SKM-1 (cell line): Measurements from ENCODE around the gene MARK3.

Source experiments
- DNase-seq: peaks from one replicate; lab custom pipeline; 2025; ENCODE audit not compliant: unreplicated experiment; lab: John Stamatoyannopoulos, UW

The MARK3 gene

DNA sequence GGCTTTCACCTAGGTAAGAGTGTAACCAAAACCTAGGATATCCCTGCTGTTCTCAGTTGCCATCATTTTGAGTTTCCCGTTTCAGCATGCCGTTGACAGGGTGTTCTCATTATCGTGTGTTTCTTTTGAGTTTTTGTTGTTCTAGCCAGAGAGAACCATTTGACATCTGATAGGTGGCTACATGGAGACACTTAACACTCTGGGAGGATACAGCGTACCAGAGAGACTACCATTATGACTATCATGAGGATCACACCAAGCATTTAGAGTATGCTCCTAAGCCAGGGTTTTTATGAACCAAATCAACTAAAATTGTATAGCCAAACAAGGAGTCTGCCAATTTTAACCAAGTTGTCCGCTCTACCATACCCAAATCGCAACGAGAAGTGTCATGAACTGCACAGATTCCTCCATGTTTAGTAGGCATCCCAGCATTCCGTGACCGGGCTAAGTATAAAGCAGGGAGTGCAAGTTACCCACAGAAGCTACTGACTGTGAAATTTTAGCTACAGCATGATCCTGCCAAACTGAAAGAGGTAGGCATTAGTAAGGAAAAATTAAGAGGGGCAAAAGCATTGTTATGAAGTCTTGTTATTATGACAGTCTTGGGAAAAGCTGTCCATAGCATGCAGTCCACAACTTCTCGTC, 48.8 kb downstream of the MARK3 start:
- DNase-seq: no peak

DNA sequence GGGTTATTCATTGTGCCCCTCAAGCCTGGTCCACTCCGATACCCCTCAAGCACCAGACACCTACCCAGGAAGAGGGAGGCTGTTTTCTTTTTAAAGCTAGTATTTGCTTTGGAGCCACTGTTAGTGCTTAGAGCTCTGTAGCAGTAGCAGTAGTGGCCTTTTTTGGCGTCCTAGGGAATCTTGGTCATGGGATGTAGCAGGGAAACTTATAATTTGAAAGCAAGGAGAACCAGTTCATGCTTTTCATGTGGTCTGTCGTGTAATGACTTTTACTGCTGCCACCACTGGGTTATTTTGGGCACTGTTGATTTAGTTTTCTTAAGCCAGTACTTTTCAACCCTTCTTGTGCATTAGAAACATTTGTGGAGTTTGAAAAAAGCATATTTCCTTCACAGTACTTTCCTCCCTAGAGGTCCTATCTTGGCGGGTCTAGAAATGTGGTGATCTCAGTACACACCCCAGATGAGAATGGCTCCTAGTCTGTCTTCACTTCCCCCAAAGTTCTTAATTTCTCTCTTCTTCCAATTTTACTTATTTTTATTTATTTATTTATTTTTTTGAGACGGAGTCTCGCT, 49.7 kb downstream of the MARK3 start:
- DNase-seq: no peak

DNA sequence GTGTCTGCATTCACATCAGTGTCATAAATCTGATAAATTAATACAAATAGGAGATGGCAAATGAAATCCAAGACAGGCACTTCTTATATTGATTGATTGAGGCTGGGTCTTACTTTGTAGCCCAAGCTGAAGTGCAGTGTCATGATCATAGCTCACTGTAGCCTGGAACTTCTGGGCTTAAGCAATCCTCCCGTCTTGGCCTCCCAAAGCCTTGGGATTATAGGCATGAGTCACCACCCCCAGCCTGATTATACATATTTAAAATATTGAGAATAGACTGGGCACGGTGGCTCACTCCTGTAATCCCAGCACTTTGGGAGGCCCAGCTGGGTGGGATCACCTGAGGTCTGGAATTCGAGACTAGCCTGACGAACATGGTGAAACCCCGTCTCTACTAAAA, 51.3 kb downstream of the MARK3 start:
- no peak for DNase-seq

DNA sequence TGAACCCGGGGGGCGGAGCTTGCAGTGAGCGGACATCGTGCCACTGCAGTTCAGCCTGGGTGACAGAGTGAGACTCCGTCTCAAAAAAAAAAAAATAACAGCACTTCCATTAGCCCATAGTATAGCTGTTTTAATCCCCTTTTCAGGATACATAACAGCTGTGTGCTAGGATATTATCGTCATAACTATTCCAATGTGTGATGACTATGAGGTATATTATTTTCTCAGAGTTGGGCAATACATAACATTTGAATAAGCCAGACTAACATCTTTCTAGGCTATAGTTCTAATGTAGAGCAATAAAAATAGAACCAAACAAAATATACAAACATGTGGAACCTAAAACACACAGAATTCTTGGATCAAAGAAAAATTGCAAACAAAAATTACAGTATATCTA, 57.1 kb downstream of the MARK3 start:
- no peak for DNase-seq

DNA sequence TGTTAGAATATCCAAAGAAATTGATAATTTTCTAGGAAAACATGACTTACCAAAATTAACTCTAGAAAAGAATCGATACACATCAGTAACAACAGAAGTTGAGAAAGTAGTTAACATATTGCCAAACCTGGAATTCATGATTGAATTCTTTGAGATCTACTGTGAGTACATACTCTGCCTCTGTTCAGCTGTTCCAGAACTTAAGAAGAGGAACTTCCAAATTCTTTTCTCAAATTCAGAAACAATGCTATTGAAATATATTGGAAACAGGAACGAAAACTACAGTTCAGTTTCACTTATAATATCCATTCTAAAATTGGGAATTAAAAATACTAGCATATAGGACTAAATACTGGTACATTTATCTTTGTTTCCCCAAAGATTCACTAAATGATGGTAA, 57.9 kb downstream of the MARK3 start:
- no peak for DNase-seq

DNA sequence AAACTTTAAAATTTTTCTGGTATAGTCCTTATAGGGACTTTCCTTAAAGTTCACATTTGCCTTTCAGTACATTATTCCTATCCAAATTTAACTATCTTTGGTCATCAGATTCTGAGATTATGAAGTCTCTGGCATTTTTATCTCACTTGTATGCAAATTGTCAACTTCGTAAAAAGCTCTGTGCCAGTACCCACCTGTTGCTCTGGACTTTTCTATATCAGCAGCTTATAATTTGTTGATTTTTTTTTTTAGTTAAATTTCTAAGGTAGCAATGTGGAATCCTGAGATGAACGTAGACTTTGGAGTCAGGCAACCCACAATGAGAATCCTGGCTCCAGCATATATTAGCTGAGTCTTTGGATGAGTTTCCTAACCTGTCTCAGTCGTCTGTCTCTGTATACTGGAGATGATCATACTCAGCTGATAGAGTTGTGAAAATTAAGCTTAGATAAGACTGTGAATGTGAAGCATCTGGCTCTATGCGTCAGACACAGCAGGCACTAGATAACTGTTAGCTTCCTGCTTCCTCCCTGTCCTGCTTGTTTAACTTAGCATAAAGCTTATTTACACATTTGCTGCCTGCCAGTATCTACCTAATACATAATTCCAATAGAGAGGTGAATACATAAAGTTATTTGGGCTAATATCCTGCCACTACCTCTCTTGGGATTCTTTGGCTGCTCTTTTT, 59.8 kb downstream of the MARK3 start:
- DNase-seq: no peak

DNA sequence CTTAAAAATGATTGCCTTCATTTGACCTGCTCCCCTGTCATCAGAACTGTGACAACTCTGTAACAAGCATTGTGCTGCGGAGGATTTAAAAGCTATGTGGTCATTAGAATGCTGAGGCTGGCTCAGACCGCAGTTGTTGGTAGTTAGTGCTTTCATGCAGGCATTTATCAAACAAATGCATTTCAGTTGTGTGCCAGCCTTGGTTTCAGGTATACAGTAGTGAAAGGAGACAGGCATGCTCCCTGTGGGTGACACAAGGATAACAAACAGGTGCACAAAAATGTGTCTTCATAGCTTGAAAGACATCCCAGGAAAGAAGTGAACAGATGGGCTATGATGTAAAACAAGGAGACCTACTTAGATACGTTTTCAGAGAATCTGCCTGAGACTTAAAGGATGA, 60.6 kb downstream of the MARK3 start:
- no peak for DNase-seq

DNA sequence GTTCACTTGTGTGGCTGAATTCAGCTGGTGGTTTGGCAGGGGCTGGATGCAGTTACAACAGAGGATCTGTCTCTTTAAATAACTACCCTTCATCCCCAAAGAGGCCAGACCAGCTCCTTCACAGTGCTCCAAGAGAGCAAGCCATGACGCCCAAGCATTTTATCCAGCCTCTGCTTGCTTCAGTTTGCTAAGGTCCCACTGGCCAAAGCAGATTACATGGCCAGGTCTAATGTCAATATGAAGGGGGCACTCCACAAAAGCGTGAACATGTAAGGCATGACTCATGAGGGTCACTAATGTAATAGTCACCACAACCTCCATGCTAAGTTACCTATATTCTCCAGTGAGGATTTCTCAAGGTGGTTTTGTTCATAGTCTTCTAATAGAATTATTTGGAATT, 62.9 kb downstream of the MARK3 start:
- DNase-seq: no peak

DNA sequence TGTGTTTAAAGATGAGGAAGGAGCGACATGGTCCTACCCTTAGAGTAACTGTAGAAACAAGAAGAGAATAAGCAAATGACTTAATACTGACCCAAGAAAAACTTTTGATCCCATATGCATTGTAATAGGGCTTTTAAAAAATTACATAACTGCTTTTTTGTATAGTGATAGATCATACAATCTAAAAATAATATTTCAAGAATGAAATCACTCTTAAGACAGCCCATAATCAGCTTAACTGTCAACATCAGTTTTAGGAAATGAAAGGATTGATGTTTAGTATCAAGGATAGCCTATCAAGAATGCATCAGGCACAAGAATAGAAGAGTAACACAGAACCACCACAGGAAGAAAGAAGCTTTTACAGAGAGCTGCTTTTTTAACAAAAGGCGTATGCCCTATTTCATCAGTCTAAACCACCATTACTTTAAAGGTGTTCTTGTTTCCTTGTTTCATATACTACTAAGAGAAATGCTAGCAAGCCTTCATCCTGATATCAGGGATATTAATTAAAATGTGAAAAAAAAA, 64.5 kb downstream of the MARK3 start:
- no peak for DNase-seq

DNA sequence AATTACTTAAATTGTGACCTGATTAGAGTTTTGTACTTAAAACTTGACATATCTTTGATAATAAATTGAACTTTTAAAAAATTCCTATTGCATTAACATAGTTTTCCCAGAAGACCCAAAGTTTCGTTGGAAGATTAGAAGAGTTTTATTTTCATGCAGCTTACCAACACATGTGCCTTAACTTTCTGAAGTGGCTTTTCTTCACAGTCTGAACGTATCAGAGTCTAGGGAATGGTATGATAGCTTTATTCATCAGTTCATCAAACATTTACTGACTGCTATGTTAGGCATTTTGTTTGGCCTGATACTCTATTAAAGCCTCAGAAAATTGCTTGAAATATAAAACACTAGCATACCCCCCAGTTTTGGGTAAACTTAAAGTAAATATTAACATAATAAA, 65.2 kb downstream of the MARK3 start:
- DNase-seq: no peak

DNA sequence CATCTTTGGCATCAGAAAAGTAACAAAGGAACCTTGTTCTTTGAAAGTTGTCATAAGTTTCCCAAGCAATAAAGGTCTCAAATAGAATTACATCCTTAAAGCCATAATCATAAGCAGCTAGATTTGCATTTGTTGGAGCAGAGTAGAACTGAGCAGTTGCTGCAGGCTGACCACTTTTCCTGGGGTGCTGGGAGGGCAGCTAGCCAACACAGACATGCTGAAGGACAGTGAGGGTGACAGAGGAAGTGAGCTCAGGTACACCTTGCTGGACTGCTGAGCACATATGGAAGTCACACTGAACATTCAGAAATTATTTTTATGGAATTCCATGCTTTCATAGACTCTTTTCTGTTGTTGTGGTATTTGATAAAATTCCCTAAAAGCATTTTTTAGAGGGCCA, 66.2 kb downstream of the MARK3 start:
- no peak for DNase-seq

DNA sequence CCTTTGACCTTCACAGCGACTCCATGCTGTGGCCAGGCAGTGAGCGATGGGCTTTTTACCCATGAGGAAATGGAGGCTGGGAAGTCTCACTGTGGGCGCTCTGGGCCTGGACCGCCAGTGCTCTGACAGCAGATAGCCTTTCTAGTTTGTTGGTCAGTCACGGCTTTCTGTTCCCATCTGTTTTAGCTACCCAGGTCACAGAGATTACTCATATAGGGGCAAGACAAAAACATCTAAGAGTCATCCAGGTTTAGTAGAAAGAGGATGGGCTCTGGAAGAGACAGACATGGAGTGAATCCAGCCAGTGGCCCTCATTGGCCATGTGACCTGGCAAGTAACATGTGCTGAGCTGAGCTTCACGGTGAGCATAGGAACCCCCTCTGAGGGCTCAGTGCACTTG, 68.6 kb downstream of the MARK3 start:
- no peak for DNase-seq

DNA sequence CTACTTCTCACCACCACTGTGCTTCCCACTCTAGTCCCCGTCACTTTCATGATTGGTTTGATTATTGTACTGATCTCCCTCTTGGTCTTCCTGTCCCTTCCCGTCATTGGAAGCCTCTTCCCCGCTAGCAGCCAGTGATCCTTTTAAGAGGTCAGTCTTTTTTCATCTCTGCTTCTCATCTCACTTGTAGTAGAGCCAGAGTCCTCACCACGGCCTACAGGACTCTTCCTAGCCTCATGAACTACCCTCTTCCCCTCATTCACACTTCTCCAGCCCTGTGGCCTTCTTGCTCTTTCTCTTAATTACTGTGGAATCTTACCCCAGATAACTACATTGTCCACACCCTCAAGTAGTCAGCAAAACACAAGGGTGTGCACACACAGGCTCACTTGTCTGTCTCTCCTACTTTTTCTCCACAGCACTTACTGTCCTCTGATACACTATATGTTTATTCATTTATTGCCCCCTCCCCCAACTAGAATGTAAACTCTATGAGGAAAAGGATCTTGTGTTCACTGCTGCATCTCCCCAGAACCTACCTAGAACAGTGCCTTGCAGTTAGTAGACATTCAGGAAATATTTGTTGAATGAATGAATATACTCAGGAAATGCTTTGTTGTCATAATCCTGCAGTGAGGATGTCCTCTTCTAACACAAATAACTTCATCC, 71.1 kb downstream of the MARK3 start:
- no peak for DNase-seq

DNA sequence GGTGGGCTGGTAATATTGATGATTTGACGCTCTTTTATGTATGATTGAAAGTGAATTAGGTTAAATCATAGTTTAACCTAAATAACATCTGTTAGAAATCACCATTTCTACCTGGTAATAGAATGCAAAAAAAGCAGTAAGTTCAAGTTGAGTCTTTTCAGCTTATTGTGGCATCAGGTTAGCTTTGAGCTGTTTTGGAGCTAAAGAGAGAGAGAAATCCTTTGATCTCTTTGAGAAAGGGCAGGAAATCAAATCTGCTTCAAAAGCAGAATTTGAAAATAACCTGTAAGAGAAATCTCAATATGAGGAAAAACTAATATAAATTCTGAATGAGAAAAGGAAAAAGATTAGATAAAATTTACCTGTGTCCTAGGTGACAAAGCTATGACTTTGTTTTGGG, 75.2 kb downstream of the MARK3 start:
- DNase-seq: no peak

DNA sequence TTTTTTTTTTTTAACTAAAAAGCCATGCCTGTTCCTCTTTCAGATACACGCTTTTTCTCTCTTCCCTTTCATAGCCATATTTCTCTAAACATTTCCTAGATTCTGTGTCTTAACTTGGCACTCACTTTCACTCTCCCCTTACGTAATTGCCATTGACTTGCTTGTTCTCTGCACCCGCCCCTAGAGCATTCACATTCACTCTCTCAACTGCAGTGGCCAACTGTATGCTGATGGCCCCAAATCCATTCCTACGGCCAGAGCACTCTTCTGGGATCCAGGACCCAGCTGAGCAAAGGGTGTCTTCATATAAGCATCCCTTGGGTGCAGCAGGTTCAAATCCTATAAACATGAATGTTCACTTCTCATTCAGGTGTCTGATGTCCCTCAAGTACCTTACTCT, 77.9 kb downstream of the MARK3 start:
- DNase-seq: no peak

DNA sequence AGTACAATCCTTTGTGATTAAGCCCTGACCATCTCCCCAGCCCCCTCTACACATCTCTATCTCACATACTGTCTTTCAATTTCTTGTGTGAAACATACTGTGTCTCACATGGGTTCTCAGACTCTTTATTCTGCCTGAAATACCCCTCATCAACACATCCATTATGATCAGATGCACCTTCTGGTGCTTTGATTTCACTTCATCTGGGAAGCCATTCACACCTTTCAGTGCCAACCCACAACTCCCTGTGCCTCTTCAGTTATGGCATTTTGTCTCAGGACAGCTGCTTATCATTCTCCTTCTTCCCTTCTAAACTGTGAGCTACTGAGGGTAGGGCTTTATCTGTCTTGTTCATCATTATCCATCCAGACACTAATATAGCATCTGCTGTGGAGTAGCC, 78.6 kb downstream of the MARK3 start:
- DNase-seq: no peak

DNA sequence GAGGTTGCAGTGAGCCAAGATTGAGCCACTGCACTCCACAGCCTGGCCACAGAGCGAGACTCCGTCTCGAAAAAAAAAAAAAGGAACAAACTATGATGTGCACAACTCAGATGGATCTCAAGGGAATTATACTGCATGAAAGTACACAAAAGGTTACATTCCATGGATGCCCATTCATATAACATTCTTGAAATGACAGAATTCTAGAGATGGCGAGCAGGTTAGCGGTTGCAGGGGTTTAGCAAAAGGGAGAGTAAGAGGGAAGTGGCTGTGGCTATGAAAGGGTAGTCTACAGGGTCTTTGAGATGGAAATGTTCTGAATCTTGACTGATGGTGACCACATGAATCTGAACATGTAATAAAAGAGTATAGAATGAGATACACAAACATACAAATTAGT, 87.7 kb downstream of the MARK3 start:
- no peak for DNase-seq

DNA sequence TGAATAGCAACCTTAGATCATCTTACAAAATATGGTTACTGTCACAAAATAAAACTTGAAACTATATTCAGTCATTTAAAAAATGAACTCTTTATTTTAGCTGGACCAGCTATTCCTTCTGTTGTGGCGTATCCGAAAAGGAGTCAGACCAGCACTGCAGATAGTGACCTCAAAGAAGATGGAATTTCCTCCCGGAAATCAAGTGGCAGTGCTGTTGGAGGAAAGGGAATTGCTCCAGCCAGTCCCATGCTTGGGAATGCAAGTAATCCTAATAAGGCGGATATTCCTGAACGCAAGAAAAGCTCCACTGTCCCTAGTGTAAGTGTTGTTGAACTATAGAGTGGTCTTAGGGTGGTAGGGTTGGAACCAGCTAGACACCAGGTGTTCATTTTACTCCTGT, 89.7 kb downstream of the MARK3 start:
- no peak for DNase-seq

DNA sequence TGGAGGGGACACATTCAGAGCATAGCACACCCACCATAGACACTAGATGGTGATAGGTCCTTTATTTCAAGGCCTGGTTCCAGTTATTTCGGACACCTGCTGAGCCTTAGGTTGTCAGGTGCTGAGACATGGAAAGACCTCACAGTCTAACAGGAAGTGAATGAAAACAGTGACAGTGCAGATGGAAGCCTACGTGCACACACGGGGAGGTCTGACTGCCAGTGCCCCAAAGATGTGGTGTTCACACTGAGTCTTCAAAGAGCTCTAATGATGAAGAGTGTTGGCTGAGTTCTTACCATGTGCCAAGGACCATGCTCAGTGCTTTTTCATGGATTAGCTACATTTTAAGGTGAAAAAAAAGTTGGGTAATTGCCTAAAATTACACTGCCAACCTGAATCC, 90.8 kb downstream of the MARK3 start:
- no peak for DNase-seq

DNA sequence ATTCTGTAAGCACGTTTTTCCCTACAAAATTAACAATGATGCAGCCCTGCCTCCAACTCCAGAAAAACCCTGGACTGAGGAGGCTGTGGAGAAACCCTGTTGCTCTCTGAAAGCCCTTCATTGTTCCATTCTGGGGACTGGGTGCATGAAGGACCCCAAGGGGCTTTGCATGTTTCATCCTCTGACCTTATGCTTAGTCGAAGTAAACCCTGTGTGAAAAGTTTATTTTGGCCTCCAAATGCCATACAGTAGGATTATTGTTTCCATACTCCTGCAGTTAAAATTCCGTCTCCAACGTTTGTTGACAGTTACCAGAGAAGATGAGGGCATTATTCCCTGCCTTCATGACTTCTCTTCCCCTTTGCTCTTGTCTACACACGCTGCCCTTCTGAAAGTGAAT, 91.4 kb downstream of the MARK3 start:
- no peak for DNase-seq

DNA sequence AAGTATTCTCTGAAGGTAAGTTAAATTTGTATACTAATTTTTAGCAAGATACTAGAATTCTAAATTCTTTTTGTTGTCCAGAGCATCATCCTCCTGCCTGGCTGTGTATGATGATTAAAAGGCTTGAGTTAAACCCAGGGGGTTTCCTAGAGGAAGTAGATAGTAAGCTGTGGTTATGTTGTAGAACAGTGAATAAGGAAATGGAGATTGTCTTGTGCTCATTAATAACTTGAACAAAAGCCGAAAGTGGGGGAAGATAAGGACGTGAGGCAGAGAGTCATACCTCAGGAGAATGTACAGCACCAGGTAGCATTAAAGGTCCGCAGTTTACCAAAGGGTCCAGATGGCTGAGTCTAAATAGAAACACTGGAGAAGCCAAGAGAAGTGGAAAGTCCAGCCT, 95.4 kb downstream of the MARK3 start:
- no peak for DNase-seq

DNA sequence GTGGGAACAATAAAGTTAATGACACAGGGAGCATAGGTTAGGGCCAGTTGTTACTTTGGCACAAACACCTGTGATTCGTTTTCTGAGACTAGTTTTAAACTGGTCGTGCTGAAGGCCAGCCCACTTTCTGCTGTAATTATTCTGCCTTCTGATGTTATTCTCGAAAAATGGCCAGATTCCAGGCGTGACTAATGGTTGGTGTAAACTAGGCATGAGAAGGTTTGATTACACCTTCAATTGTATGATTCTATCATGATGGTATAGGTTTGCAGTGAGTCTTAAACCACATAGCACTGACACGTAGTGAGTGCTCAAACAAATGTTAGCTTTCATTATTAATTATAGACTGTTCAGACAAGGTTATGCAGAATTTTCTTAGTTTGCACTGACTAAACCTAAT, 98.4 kb downstream of the MARK3 start:
- no peak for DNase-seq
